CD4-positive, alpha-beta T cell treated with Interferon gamma for 1 hour (primary cell): ENCODE measurements around the gene GBP1.
"Not testable (repeated sequence)": the region's sequence is repeated elsewhere in the genome, so short reads cannot be mapped to it uniquely, and the experiment has no call there.

Experiments
- DNase-seq: peaks from one replicate; pipeline ENCODE4 v3.0.0-alpha.2; 2020

GBP1 gene

GRCh38 chr1:89065079-89065868 lies at the start of gene GBP1:
Gene GBP1 (minus strand): TSS chr1:89065208. CDS start chr1:89063234, 1,974 bp downstream.
- no peak for DNase-seq

- no peak for DNase-seq
These were observed 49.7 kb upstream of the GBP1 start for GRCh38 chr1:89114662-89115061.

- no peak for DNase-seq
These were observed 48.0 kb upstream of the GBP1 start for GRCh38 chr1:89112871-89113613.

GRCh38 chr1:89104687-89105086 lies 39.7 kb upstream of the GBP1 start:
- no peak for DNase-seq

- no peak for DNase-seq
These were observed 39.1 kb upstream of the GBP1 start for GRCh38 chr1:89104147-89104546.

GRCh38 chr1:89102021-89102420 lies 37.0 kb upstream of the GBP1 start:
- no peak for DNase-seq

- DNase-seq: no peak
These were observed 35.4 kb upstream of the GBP1 start for GRCh38 chr1:89100412-89100811.

GRCh38 chr1:89098857-89099256 lies 33.8 kb upstream of the GBP1 start:
- no peak for DNase-seq

GRCh38 chr1:89095737-89096136 lies 30.7 kb upstream of the GBP1 start:
- no peak for DNase-seq

- DNase-seq: no peak
These were observed 25.0 kb upstream of the GBP1 start for GRCh38 chr1:89089962-89090361.

- DNase-seq: no peak
These were observed 23.6 kb upstream of the GBP1 start for GRCh38 chr1:89088572-89088971.

GRCh38 chr1:89087241-89087640 lies 22.2 kb upstream of the GBP1 start:
- DNase-seq: no peak

- DNase-seq: peak; percentile 44
These were observed 20.8 kb upstream of the GBP1 start for GRCh38 chr1:89085781-89086180.

GRCh38 chr1:89081005-89081404 lies 16.0 kb upstream of the GBP1 start:
- no peak for DNase-seq

GRCh38 chr1:89080068-89080467 lies 15.1 kb upstream of the GBP1 start:
- DNase-seq: not testable (repeated sequence)

GRCh38 chr1:89072466-89073065 lies 7.6 kb upstream of the GBP1 start:
- not testable (repeated sequence) for DNase-seq

- no peak for DNase-seq
These were observed 5.5 kb upstream of the GBP1 start for GRCh38 chr1:89070509-89070908.

- no peak for DNase-seq
These were observed 4.9 kb upstream of the GBP1 start for GRCh38 chr1:89069951-89070350.

GRCh38 chr1:89068291-89068690 lies 3.3 kb upstream of the GBP1 start:
- no peak for DNase-seq

- no peak for DNase-seq
These were observed 376 bp downstream of the GBP1 start for GRCh38 chr1:89064632-89065031.

- no peak for DNase-seq
These were observed 1.9 kb downstream of the GBP1 start for GRCh38 chr1:89063094-89063493.

- DNase-seq: no peak
These were observed 4.9 kb downstream of the GBP1 start for GRCh38 chr1:89060091-89060490.

- no peak for DNase-seq
These were observed 13.1 kb downstream of the GBP1 start for GRCh38 chr1:89051955-89052312.
